Measurements from ENCODE around the gene VIPR2.

Gene VIPR2

DNA sequence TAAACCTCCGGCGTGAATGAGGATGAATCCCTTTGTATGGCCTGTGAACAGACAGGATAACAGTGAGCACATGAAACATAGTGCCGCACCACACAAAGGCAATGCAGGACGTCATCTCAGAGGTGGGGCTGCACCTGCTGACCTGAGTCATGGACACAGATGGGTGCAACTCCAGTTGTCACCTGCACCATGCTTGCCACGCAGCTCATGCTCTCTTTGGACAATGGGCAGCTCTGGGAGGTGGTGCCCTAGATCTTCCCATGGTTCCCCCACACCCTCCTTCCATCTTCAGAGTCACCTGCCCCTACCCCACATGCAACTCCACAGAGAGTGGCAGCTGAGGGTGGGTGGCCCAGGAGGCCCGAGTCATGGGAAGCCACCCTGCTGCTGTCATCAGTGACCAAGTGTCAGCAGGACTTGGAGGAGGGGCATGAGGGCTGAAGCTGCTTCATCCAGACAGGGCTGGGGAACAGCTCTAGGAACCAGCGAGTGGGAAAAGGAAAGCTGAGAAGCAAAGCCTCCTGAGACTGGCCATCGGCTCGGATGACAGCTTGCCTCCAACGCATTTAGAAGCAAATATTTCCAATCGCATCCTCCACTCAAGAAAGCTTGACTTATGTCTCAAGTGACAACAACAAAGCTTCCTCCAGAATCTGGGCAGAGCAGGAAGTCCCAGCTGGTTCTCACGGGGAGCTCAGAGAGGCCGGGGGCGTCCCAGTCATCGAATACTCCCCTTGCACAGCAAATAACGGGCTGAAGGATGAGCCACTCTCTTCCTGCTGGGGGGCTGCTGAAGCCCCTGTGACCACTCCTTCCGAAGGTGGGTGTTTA, 27.1 kb downstream of the VIPR2 start:
- TF ChIP-seq TOX (CRISPR knock-in tag; IDR thresholded peaks at IDR 0.05; ENCODE audit: borderline replicate concordance): no peak
- TF ChIP-seq ZFP30 (CRISPR knock-in tag; IDR thresholded peaks at IDR 0.05): no peak
- TF ChIP-seq CSDC2 (CRISPR knock-in tag; IDR thresholded peaks at IDR 0.05): no peak
- no peak for TF ChIP-seq PPARA (CRISPR knock-in tag; IDR thresholded peaks at IDR 0.05; ENCODE audit: borderline replicate concordance)
- no peak for TF ChIP-seq GLIS3 (CRISPR knock-in tag; IDR thresholded peaks at IDR 0.05)
- no peak for TF ChIP-seq ARNTL (CRISPR knock-in tag; IDR thresholded peaks at IDR 0.05; ENCODE audit: borderline replicate concordance, low read depth)
- no peak for TF ChIP-seq BACH2 (CRISPR knock-in tag; IDR thresholded peaks at IDR 0.05; ENCODE audit: borderline replicate concordance)
- ATAC-seq: no peak

DNA sequence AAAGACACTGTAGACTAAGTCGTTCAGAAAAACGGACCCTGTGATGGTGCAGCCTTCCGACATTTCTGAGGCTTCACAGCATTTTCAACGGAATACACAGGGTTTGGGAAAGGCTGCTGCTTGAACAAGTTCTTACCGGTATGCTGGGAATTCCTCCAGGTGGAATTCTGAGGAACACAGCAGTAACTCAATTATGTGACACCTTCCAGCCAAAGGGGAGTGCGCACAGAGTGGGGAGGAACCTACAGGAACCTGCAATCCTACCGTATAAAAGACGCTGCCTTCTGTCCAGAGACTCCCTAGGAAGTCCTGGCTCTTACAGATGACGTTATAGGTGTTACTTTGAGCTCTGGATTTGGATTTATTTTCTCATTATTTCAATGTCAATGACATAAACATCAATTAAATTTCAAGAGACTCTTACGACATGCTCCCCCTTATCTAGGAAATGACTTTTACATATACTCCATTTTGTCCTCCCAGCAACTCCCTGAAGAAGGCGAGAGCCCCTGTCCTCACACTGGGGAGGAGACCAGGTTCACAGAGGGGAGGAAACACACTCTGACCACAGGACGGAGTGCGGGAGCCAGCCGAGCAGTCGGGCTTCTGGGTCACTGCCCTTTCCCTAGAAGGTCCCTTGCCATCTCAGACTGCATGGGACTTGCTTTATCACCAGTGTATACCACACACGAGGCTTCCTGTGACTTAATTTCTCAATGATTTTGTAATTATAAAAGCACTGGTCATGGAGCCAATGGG, 27.9 kb downstream of the VIPR2 start:
- TF ChIP-seq GLIS3 (CRISPR knock-in tag; IDR thresholded peaks at IDR 0.05): no peak
- TF ChIP-seq ZNF565 (CRISPR knock-in tag; conservative IDR thresholded peaks at IDR 0.05; ENCODE audit: low read depth): no peak
- no peak for TF ChIP-seq ZFP30 (CRISPR knock-in tag; IDR thresholded peaks at IDR 0.05)
- TF ChIP-seq ISL1 (CRISPR knock-in tag; IDR thresholded peaks at IDR 0.05): no peak
- no peak for TF ChIP-seq ZC3H10 (CRISPR knock-in tag; IDR thresholded peaks at IDR 0.05)
- TF ChIP-seq SNAI2 (CRISPR knock-in tag; IDR thresholded peaks at IDR 0.05): no peak
- TF ChIP-seq TCF4 (CRISPR knock-in tag; IDR thresholded peaks at IDR 0.05; ENCODE audit: borderline replicate concordance): no peak
- no peak for TF ChIP-seq ZNF8 (CRISPR knock-in tag; IDR thresholded peaks at IDR 0.05)
- TF ChIP-seq, protein P1, sequence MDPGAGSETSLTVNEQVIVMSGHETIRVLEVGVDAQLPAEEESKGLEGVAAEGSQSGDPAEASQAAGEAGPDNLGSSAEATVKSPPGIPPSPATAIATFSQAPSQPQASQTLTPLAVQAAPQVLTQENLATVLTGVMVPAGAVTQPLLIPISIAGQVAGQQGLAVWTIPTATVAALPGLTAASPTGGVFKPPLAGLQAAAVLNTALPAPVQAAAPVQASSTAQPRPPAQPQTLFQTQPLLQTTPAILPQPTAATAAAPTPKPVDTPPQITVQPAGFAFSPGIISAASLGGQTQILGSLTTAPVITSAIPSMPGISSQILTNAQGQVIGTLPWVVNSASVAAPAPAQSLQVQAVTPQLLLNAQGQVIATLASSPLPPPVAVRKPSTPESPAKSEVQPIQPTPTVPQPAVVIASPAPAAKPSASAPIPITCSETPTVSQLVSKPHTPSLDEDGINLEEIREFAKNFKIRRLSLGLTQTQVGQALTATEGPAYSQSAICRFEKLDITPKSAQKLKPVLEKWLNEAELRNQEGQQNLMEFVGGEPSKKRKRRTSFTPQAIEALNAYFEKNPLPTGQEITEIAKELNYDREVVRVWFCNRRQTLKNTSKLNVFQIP (CRISPR knock-in tag; IDR thresholded peaks at IDR 0.05; ENCODE audit: borderline replicate concordance, low read depth): no peak
- TF ChIP-seq, protein P2, sequence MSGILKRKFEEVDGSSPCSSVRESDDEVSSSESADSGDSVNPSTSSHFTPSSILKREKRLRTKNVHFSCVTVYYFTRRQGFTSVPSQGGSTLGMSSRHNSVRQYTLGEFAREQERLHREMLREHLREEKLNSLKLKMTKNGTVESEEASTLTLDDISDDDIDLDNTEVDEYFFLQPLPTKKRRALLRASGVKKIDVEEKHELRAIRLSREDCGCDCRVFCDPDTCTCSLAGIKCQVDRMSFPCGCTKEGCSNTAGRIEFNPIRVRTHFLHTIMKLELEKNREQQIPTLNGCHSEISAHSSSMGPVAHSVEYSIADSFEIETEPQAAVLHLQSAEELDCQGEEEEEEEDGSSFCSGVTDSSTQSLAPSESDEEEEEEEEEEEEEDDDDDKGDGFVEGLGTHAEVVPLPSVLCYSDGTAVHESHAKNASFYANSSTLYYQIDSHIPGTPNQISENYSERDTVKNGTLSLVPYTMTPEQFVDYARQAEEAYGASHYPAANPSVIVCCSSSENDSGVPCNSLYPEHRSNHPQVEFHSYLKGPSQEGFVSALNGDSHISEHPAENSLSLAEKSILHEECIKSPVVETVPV (CRISPR knock-in tag; IDR thresholded peaks at IDR 0.05): no peak
- TF ChIP-seq ESRRG (CRISPR knock-in tag; IDR thresholded peaks at IDR 0.05): no peak
- no peak for TF ChIP-seq TOX (CRISPR knock-in tag; IDR thresholded peaks at IDR 0.05; ENCODE audit: borderline replicate concordance)
- no peak for TF ChIP-seq ARNTL (CRISPR knock-in tag; IDR thresholded peaks at IDR 0.05; ENCODE audit: borderline replicate concordance, low read depth)
- no peak for TF ChIP-seq OSR1 (CRISPR knock-in tag; IDR thresholded peaks at IDR 0.05)
- no peak for TF ChIP-seq CSDC2 (CRISPR knock-in tag; IDR thresholded peaks at IDR 0.05)
- TF ChIP-seq ZFP3 (CRISPR knock-in tag; IDR thresholded peaks at IDR 0.05): no peak
- TF ChIP-seq RARB (CRISPR knock-in tag; IDR thresholded peaks at IDR 0.05): no peak
- no peak for TF ChIP-seq BACH2 (CRISPR knock-in tag; IDR thresholded peaks at IDR 0.05; ENCODE audit: borderline replicate concordance)
- TF ChIP-seq, protein P3, sequence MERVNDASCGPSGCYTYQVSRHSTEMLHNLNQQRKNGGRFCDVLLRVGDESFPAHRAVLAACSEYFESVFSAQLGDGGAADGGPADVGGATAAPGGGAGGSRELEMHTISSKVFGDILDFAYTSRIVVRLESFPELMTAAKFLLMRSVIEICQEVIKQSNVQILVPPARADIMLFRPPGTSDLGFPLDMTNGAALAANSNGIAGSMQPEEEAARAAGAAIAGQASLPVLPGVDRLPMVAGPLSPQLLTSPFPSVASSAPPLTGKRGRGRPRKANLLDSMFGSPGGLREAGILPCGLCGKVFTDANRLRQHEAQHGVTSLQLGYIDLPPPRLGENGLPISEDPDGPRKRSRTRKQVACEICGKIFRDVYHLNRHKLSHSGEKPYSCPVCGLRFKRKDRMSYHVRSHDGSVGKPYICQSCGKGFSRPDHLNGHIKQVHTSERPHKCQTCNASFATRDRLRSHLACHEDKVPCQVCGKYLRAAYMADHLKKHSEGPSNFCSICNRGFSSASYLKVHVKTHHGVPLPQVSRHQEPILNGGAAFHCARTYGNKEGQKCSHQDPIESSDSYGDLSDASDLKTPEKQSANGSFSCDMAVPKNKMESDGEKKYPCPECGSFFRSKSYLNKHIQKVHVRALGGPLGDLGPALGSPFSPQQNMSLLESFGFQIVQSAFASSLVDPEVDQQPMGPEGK (CRISPR knock-in tag; IDR thresholded peaks at IDR 0.05; ENCODE audit: borderline replicate concordance): no peak
- no peak for ATAC-seq

DNA sequence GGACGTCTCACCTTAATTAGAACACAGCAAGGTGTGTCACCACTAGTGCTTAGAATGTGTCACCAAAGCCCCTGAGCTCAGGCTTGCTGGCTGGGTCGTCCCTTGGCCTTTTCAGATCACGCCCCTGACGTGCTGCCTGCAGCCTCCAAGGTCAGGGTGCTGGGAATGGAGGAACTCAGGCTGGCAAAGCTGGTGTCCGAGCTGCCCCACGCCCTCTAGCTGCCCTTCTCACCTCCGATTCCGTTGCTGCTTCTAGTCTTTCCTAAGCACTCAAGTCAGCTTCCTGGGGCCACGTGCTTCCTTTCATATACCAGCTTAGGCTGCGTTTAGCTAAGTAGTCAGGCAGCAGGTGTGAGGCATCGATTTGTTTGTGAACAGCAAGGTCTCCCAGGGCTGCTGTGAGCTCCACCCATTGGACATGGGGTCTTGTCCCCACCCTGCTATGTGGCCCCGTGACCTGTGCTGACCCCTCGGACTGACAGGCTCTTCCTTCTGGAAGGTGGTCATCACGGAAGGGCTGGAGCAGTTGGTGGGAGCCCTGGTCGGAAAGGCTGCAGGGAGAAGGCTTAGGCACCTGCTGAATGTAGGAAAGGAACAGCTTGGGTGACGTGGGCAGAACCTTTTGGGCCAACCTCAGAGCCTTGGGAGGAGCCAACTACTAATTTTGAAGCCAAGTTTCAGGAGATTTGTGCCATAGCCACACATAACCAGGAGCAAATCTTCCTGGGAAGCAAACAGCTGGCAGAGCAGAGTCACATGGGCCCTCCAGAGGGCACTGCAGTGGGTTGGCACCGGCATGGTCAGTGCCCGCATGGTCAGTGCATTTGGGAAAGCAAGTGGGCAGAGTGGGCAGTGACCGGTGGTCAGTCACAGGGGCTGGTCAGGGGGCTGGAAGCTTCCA, 28.8 kb downstream of the VIPR2 start:
- no peak for TF ChIP-seq TOX (CRISPR knock-in tag; IDR thresholded peaks at IDR 0.05; ENCODE audit: borderline replicate concordance)
- TF ChIP-seq ZFP30 (CRISPR knock-in tag; IDR thresholded peaks at IDR 0.05): no peak
- TF ChIP-seq ZNF70 (CRISPR knock-in tag; IDR thresholded peaks at IDR 0.05): no peak
- no peak for TF ChIP-seq BACH2 (CRISPR knock-in tag; IDR thresholded peaks at IDR 0.05; ENCODE audit: borderline replicate concordance)
- no peak for TF ChIP-seq TCF4 (CRISPR knock-in tag; IDR thresholded peaks at IDR 0.05; ENCODE audit: borderline replicate concordance)
- TF ChIP-seq CSDC2 (CRISPR knock-in tag; IDR thresholded peaks at IDR 0.05): no peak
- no peak for TF ChIP-seq ZNF565 (CRISPR knock-in tag; conservative IDR thresholded peaks at IDR 0.05; ENCODE audit: low read depth)
- no peak for TF ChIP-seq SNAI2 (CRISPR knock-in tag; IDR thresholded peaks at IDR 0.05)
- TF ChIP-seq GLIS3 (CRISPR knock-in tag; IDR thresholded peaks at IDR 0.05): no peak
- TF ChIP-seq ISL1 (CRISPR knock-in tag; IDR thresholded peaks at IDR 0.05): no peak
- TF ChIP-seq PPARA (CRISPR knock-in tag; IDR thresholded peaks at IDR 0.05; ENCODE audit: borderline replicate concordance): no peak
- TF ChIP-seq ARNTL (CRISPR knock-in tag; IDR thresholded peaks at IDR 0.05; ENCODE audit: borderline replicate concordance, low read depth): no peak
- no peak for ATAC-seq
